Psoas muscle (tissue), 8 donors: Measurements from ENCODE around the gene CHD6. TPM values are rescaled to one million over a fixed set of nuclear protein-coding genes. Genes with fewer than 3 reads are reported as not detected.

Source experiments
- ATAC-seq, 4 donors: fragments of 200-7000 bp; cut with Tn5 transposase; one replicate each; pipeline ENCODE4 v1.9.1; 2020; ENCODE audit warnings: moderate library complexity in 3 of 4, mild to moderate bottlenecking in 2 of 4
- DNase-seq, 2 donors: peaks; one replicate each; pipeline ENCODE4 v3.0.0-alpha.2; 2020
- H3K27ac ChIP-seq: fragments of 200-600 bp; one replicate; pipeline ENCODE4 v1.8.0; 2022
- H3K27me3 ChIP-seq, 3 donors: fragments of 200-600 bp in 1 of 3; one replicate each; pipeline versions ENCODE4 v1.6.1 to v1.8.0; 2013 to 2022; ENCODE audit warnings: low read length in 2 of 3, mild to moderate bottlenecking in 2 of 3, moderate library complexity in 1 of 3; ENCODE audit not compliant: insufficient read depth in 3 of 3
- H3K36me3 ChIP-seq, 2 donors: fragments of 200-600 bp in 1 of 2; one replicate each; pipeline versions ENCODE4 v1.6.1 to v1.8.0; 2013 to 2022; ENCODE audit warnings: low read depth in 1 of 2, mild to moderate bottlenecking in 1 of 2, moderate library complexity in 1 of 2; ENCODE audit not compliant: insufficient read depth in 1 of 2
- H3K4me1 ChIP-seq: fragments of 200-600 bp; one replicate; pipeline ENCODE4 v1.8.0; 2022
- H3K4me3 ChIP-seq: fragments of 200-600 bp; one replicate; pipeline ENCODE4 v1.8.0; 2022; ENCODE audit warnings: mild to moderate bottlenecking
- H3K9me3 ChIP-seq: fragments of 200-600 bp; one replicate; pipeline ENCODE4 v1.8.0; 2022
- CTCF ChIP-seq: fragments of 200-600 bp; IDR thresholded peaks from one replicate; pipeline ENCODE4 v1.8.0; 2022; ENCODE audit warnings: antibody characterized with exemption
- WGBS, 3 donors: extraction: QIAGEN DNeasy Blood & Tissue Kit; methylation state at CpG; one replicate each; pipeline versions ENCODE4 v1.1.6 to v1.1.7; 2013; 5-methylcytosine and 5-hydroxymethylcytosine counted together
- intact Hi-C, 2 donors: fragments of 100-400 bp; cut with DNase I; formaldehyde crosslinking; loops; one replicate each; pipeline versions ENCODE4 v1.11.0 to v1.14.2; 2022
- polyA plus RNA-seq, 3 donors: library from polyadenylated mRNA; stranded (reverse); fragments of 200-250 nt; gene quantifications; one replicate each; pipeline ENCODE4 v1.2.3, GENCODE V29; 2013
- total RNA-seq, 4 donors: library from RNA; stranded (reverse); fragmentation: NEBNext Ultra II Directional in 2 of 4; extraction: Animal tissue kit (Norgen Biotek cat#: 25700) in 2 of 4; gene quantifications; one replicate each; pipeline versions ENCODE4 v1.2.1 to v1.2.4, GENCODE V29; 2021 to 2023
- donor health status: healthy with polysubstance abuse.
- donor health status: DM: no; HTN: no; CAD: no; lungs with moderate emphysema.
- donor health status: Bipolar disorder and iron deficiency.
- donor health status: healthy.
- donor health status: DM: yes; HTN: yes; CAD: no.
- donor health status: DM: no; HTN: no; CAD: no.
- donor health status: DM: no; HTN: no; CAD: no.
- donor health status: DM: yes; HTN: yes; CAD: no.

The CHD6 gene
- total and polyA plus RNA-seq, 7 donors, result 1.7 to 30.4 (median 17.2) TPM

GRCh38 chr20:41531518-41532275 is 86.5 kb downstream of the CHD6 start:
- intact Hi-C loops, result no loop called here
- H3K36me3 ChIP-seq, result peaks cover 2 to 21% of the 10 kb centered on the region in 2 donors
- H3K9me3 ChIP-seq, result no peaks in the 10 kb centered on the region
- WGBS, 3 donors, result 83 to 90% (median 86%) methylated on average over 3 of the region's 3 CpGs
- ATAC-seq (no peak), DNase-seq (no peak)
- TF ChIP-seq CTCF, result no peak
- no peaks in the 10 kb centered on the region for H3K27me3 ChIP-seq
- no peak overlapping the region for H3K4me3 ChIP-seq
- H3K27ac ChIP-seq, result no peak overlapping the region
- peaks cover 12% of the 10 kb centered on the region for H3K4me1 ChIP-seq

- intact Hi-C loops, result no loop called here
- no peak for ATAC-seq
- Histone ChIP-seq H3K4me3 (no peak overlapping the region), H3K27me3 (no peaks in the 10 kb centered on the region), H3K27ac (no peak overlapping the region), H3K36me3 (peaks cover 2 to 21% of the 10 kb centered on the region in 2 donors), H3K4me1 (peaks cover 18% of the 10 kb centered on the region), H3K9me3 (no peaks in the 10 kb centered on the region)
- 70 to 97% (median 78%) methylated on average over 1 of the region's 1 CpG for WGBS, 3 donors
- no peak for TF ChIP-seq CTCF
- no peak for DNase-seq
Observed at GRCh38 chr20:41530923-41531322, 87.3 kb downstream of the CHD6 start.

- Histone ChIP-seq H3K4me3 (no peak overlapping the region), H3K36me3 (peaks cover 0 to 4% of the 10 kb centered on the region in 2 donors), H3K27me3 (no peaks in the 10 kb centered on the region), H3K9me3 (no peaks in the 10 kb centered on the region), H3K4me1 (peaks cover 23% of the 10 kb centered on the region), H3K27ac (no peak overlapping the region)
- DNase-seq (no peak), ATAC-seq (no peak)
- intact Hi-C loops, result loop anchor here in 1 of 2 donors (10.0 kb wide), 1 partner anchor 88 kb away; the partner anchor contains the start of gene CHD6
- TF ChIP-seq CTCF, result no peak
- whole genome bisulfite sequencing, 3 donors, result 77 to 86% (median 80%) methylated on average over 3 of the region's 3 CpGs
Observed at GRCh38 chr20:41526327-41526726, 91.8 kb downstream of the CHD6 start.

- 53 to 66% (median 58%) methylated on average over 6 of the region's 6 CpGs for WGBS, 3 donors
- H3K9me3 ChIP-seq, result no peaks in the 10 kb centered on the region
- no peak overlapping the region for H3K27ac ChIP-seq
- ATAC-seq, result peak in 3 of 4 donors; percentile 49 to 65 (median 53)
- H3K4me1 ChIP-seq, result peaks cover 16% of the 10 kb centered on the region
- TF ChIP-seq CTCF, result no peak
- H3K36me3 ChIP-seq, result peaks cover 0 to 5% of the 10 kb centered on the region in 2 donors
- no peaks in the 10 kb centered on the region for H3K27me3 ChIP-seq
- no peak overlapping the region for H3K4me3 ChIP-seq
- DNase-seq, result peak; percentile 60 to 67
- intact Hi-C loops, result loop anchor here in 1 of 2 donors (10.0 kb wide), 1 partner anchor 90 kb away; the partner anchor contains the start of gene CHD6
Observed at GRCh38 chr20:41524980-41525613, 93.1 kb downstream of the CHD6 start.
